GM18909 (cell line): ENCODE data around the gene KAT8.

Experiments
- ATAC-seq: cut with Tn5 transposase; IDR thresholded peaks from one replicate; pipeline ENCODE4 v1.9.1; 2021; ENCODE audit warnings: mild to moderate bottlenecking; ENCODE audit not compliant: unreplicated experiment, poor library complexity

KAT8 gene

GRCh38 chr16:31117384-31118222, at the start of gene KAT8:
Gene KAT8, plus strand, starts transcription at chr16:31117664. Its CDS starts 18 bp downstream, at chr16:31117682.
- peak; percentile 89 for ATAC-seq

GRCh38 chr16:31071861-31072260, 45.6 kb upstream of the KAT8 start:
- no peak for ATAC-seq

DNA sequence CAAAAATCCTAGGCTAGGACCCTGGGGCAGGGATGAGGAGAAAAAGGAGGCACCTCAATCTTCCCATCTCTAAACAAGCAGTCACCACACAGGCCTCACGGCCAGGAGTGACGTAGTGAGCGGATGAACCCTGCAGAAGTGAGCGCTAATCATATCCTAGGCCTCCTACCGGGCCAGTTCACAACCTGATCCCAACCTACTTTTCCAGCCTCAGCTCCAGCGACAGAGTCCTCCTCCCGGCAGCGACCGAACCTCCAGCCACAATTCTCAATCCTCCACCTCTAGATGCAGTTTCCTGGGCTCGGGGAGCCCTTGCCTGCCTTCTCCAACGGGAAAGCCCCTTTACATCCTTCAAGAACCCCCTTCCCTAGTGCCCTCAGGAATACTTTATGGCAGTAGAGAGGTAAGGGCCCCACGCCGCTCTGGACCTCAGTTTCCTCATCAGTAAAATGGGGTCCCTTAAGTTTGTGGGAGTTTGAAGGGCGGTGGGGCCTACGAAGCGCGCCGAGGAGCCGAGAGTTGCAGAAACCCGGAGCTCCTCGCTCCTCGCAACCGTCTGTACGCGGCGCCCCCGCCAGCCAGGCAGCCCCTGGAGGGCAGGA, 44.8 kb upstream of the KAT8 start:
- ATAC-seq: peak; percentile 1

GRCh38 chr16:31073142-31073969, 44.1 kb upstream of the KAT8 start:
- ATAC-seq: peak; percentile 52

DNA sequence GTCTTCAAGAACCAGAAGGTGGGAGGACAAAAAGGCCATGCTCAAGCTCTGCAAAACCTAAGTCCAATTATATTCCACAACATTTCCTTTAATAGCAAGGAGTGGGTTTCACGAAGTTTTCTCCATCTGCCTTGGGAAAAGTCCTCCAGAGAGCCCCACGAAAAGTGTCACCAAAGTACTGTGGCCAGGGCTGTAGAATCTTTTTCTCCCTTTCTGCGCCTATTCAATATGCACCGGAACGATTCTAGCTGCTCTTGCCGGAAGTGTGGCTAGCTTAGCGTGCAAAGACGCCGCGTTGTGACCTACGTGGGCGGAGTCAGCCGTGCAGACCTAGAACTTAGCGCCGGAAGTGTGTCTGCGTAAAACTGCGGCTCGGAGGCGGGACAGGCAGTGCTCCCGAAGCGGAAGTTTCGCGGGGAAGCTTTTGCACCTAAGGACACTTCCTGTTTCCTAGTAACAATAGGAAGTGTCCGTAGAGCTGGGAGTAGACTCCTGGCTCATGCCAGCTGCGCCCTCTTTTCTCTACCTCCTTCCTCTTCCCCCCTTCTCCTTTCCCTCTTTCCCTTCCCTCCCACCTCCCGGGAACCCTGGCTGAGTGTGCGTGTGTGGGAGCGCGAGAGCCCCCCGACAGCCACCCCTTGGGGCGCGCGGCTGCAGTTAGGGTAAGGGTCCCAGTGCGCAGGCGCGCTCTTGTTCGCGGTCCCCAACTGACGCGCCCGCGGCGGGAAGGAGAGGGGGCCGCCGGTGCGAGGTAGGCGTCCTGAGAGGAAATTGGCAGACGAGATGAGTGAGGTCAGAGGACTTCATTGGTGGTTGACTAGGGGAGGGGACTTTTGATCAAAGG, 43.3 kb upstream of the KAT8 start, which contains the start of the genes ZNF646 and ZNF668:
ZNF646 (plus strand) TSS at position 453 of the 844 bp plus-strand sequence. CDS start 1,903 bp downstream, outside the sequence.
ZNF668 (minus strand) TSS at position 271 of the 844 bp plus-strand sequence. CDS start 9,781 bp downstream, outside the sequence.
- peak; percentile 79 for ATAC-seq

DNA sequence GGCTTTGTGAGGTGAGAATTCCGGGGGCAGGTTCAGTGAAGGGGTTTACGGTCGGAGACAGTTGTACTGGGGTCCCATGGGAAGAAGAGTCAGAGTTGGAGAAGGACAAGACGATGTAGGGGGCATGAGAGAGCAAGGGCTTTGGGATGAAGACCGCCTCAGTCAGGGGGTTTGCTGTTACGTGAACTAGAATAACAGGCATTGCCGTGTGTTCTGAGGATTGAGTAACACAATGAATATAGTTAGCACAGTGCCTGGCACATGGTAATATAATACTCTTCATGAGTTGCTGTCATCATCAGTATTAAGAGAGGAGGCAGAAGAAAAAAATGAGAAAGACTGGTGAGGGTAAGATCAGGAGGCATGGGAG, 42.7 kb upstream of the KAT8 start:
- no peak for ATAC-seq

GRCh38 chr16:31076319-31076718, 41.1 kb upstream of the KAT8 start:
- no peak for ATAC-seq

DNA sequence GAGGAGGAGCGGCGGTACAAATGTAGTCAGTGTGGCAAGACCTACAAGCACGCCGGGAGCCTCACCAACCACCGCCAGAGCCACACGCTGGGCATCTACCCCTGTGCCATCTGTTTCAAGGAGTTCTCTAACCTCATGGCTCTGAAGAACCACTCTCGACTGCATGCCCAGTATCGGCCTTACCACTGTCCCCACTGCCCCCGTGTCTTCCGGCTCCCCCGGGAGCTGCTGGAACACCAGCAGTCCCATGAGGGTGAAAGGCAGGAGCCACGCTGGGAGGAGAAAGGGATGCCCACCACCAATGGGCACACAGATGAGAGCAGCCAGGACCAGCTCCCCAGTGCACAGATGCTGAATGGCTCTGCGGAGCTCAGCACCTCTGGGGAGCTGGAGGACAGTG, 40.4 kb upstream of the KAT8 start:
- ATAC-seq: no peak

- ATAC-seq: no peak
These were observed 39.7 kb upstream of the KAT8 start for GRCh38 chr16:31077592-31078396.

- ATAC-seq: no peak
These were observed 38.7 kb upstream of the KAT8 start for GRCh38 chr16:31078597-31079341.

DNA sequence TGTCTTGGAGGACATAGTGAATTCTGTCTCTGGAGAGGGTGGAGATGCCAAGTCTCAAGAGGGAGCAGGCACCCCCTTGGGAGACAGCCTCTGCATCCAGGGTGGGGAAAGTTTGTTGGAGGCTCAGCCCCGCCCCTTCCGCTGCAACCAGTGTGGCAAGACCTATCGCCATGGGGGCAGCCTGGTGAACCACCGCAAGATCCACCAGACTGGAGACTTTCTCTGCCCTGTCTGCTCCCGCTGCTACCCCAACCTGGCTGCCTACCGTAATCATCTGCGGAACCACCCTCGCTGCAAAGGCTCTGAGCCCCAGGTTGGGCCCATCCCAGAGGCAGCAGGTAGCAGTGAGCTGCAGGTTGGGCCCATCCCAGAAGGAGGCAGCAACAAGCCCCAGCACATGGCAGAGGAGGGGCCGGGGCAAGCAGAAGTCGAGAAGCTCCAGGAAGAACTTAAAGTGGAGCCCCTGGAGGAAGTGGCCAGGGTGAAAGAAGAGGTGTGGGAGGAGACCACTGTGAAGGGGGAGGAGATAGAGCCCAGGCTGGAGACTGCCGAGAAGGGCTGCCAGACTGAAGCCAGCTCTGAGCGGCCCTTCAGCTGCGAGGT, 38.0 kb upstream of the KAT8 start:
- no peak for ATAC-seq

- ATAC-seq: no peak
These were observed 37.3 kb upstream of the KAT8 start for GRCh38 chr16:31080035-31080629.

DNA sequence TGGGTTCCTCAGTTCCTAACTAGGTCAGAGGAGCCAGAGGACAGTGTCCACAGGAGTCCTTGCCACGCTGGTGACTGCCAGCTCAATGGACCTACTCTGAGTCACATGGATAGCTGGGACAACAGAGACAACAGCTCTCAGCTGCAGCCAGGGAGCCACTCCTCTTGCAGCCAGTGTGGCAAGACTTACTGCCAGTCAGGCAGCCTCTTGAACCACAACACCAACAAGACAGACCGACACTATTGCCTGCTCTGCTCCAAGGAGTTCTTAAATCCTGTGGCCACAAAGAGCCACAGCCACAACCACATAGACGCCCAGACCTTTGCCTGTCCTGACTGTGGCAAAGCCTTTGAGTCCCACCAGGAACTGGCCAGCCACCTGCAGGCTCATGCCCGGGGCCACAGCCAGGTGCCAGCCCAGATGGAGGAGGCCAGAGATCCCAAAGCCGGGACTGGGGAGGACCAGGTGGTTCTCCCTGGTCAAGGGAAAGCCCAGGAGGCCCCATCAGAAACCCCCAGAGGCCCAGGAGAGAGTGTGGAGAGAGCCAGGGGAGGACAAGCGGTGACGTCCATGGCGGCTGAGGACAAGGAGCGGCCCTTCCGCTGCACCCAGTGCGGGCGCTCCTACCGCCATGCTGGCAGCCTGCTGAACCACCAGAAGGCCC, 36.6 kb upstream of the KAT8 start:
- no peak for ATAC-seq

- ATAC-seq: no peak
These were observed 35.8 kb upstream of the KAT8 start for GRCh38 chr16:31081428-31082351.

GRCh38 chr16:31082368-31083045, 35.0 kb upstream of the KAT8 start:
- ATAC-seq: no peak
